ENCODE results near the gene ANO6.
"Not testable (repeated sequence)": the region's sequence is repeated elsewhere in the genome, so short reads cannot be mapped to it uniquely, and the experiment has no call there.

Gene ANO6

GRCh38 chr12:45298721-45299692, 83.1 kb downstream of the ANO6 start:
- H3K9me3 Mint-ChIP-seq: no peaks in the 10 kb centered on the region
- H3K4me3 Mint-ChIP-seq: no peak overlapping the region
- no peaks in the 10 kb centered on the region for H3K27me3 Mint-ChIP-seq
- H3K4me1 Mint-ChIP-seq: no peaks in the 10 kb centered on the region
- ATAC-seq (no peak), DNase-seq (no peak)
- H3K27ac Mint-ChIP-seq: peak overlapping the region in 1 of 2 donors; percentile 42

GRCh38 chr12:45302621-45303369, 86.9 kb downstream of the ANO6 start:
- H3K4me3 Mint-ChIP-seq: no peak overlapping the region
- ATAC-seq: no peak

GRCh38 chr12:45303945-45304344, 88.0 kb downstream of the ANO6 start:
- peaks cover 0 to 6% of the 10 kb centered on the region in 2 donors for H3K9me3 Mint-ChIP-seq
- ATAC-seq (no peak), DNase-seq (no peak)
- H3K4me3 Mint-ChIP-seq: no peak overlapping the region
- no peaks in the 10 kb centered on the region for H3K27me3 Mint-ChIP-seq
- no peaks in the 10 kb centered on the region for H3K4me1 Mint-ChIP-seq
- H3K27ac Mint-ChIP-seq: no peak overlapping the region

More at GRCh38 chr12:45302621-45303369, 86.9 kb downstream of the ANO6 start:
- H3K27me3 Mint-ChIP-seq: no peaks in the 10 kb centered on the region
- H3K27ac Mint-ChIP-seq: no peak overlapping the region
- DNase-seq: no peak
- H3K9me3 Mint-ChIP-seq: peaks cover 0 to 6% of the 10 kb centered on the region in 2 donors
- H3K4me1 Mint-ChIP-seq: no peaks in the 10 kb centered on the region

GRCh38 chr12:45304514-45305178, 88.8 kb downstream of the ANO6 start:
- ATAC-seq: no peak
- Mint-ChIP-seq H3K27ac (no peak overlapping the region), H3K9me3 (peaks cover 0 to 6% of the 10 kb centered on the region in 2 donors), H3K27me3 (no peaks in the 10 kb centered on the region), H3K4me1 (no peaks in the 10 kb centered on the region), H3K4me3 (no peak overlapping the region)
- no peak for DNase-seq

GRCh38 chr12:45305907-45306306, 90.0 kb downstream of the ANO6 start:
- Mint-ChIP-seq H3K27me3 (no peaks in the 10 kb centered on the region), H3K4me3 (no peak overlapping the region), H3K27ac (no peak overlapping the region), H3K9me3 (peaks cover 0 to 6% of the 10 kb centered on the region in 2 donors), H3K4me1 (no peaks in the 10 kb centered on the region)
- ATAC-seq (no peak), DNase-seq (no peak)

GRCh38 chr12:45309836-45310626, 94.1 kb downstream of the ANO6 start:
- no peak for ATAC-seq
- DNase-seq: no peak
- H3K4me3 Mint-ChIP-seq: no peak overlapping the region

GRCh38 chr12:45310627-45310968, 94.7 kb downstream of the ANO6 start:
- no peaks in the 10 kb centered on the region for H3K4me1 Mint-ChIP-seq
- ATAC-seq (no peak), DNase-seq (no peak)
- no peak overlapping the region for H3K27ac Mint-ChIP-seq
- no peaks in the 10 kb centered on the region for H3K27me3 Mint-ChIP-seq
- no peak overlapping the region for H3K4me3 Mint-ChIP-seq
- H3K9me3 Mint-ChIP-seq: peaks cover 5 to 10% of the 10 kb centered on the region in 2 donors

More at GRCh38 chr12:45309836-45310626, 94.1 kb downstream of the ANO6 start:
- peaks cover 5 to 12% of the 10 kb centered on the region in 2 donors for H3K9me3 Mint-ChIP-seq
- no peak overlapping the region for H3K27ac Mint-ChIP-seq
- H3K27me3 Mint-ChIP-seq: no peaks in the 10 kb centered on the region
- no peaks in the 10 kb centered on the region for H3K4me1 Mint-ChIP-seq

- H3K9me3 Mint-ChIP-seq: peaks cover 5 to 7% of the 10 kb centered on the region in 2 donors
- no peaks in the 10 kb centered on the region for H3K27me3 Mint-ChIP-seq
- ATAC-seq (no peak), DNase-seq (no peak)
- H3K4me3 Mint-ChIP-seq: no peak overlapping the region
- H3K27ac Mint-ChIP-seq: no peak overlapping the region
- no peaks in the 10 kb centered on the region for H3K4me1 Mint-ChIP-seq
Measured at GRCh38 chr12:45312012-45312411, 96.1 kb downstream of the ANO6 start.

GRCh38 chr12:45314770-45315169, 98.9 kb downstream of the ANO6 start:
- no peak for ATAC-seq
- Mint-ChIP-seq H3K4me3 (no peak overlapping the region), H3K27me3 (no peaks in the 10 kb centered on the region), H3K27ac (no peak overlapping the region), H3K9me3 (peaks cover 5 to 7% of the 10 kb centered on the region in 2 donors), H3K4me1 (no peaks in the 10 kb centered on the region)
- DNase-seq: no peak

- Mint-ChIP-seq H3K4me1 (no peaks in the 10 kb centered on the region), H3K4me3 (no peak overlapping the region), H3K9me3 (peaks cover 5 to 7% of the 10 kb centered on the region in 2 donors), H3K27ac (no peak overlapping the region), H3K27me3 (no peaks in the 10 kb centered on the region)
- ATAC-seq (no peak), DNase-seq (no peak)
Measured at GRCh38 chr12:45315462-45315861, 99.6 kb downstream of the ANO6 start.

GRCh38 chr12:45317261-45317660, 101.4 kb downstream of the ANO6 start:
- H3K27ac Mint-ChIP-seq, H3K4me1 Mint-ChIP-seq, ATAC-seq, H3K9me3 Mint-ChIP-seq, H3K4me3 Mint-ChIP-seq, H3K27me3 Mint-ChIP-seq, DNase-seq: not testable (repeated sequence)

- DNase-seq (no peak), ATAC-seq (no peak)
- Mint-ChIP-seq H3K27ac (no peak overlapping the region), H3K4me1 (peaks cover 11% of the 10 kb centered on the region), H3K4me3 (no peak overlapping the region), H3K27me3 (no peaks in the 10 kb centered on the region), H3K9me3 (peaks cover 0 to 5% of the 10 kb centered on the region in 2 donors)
Measured at GRCh38 chr12:45322810-45323209, 106.9 kb downstream of the ANO6 start.

- H3K9me3 Mint-ChIP-seq: peaks cover 0 to 5% of the 10 kb centered on the region in 2 donors
- H3K27ac Mint-ChIP-seq: no peak overlapping the region
- H3K4me3 Mint-ChIP-seq: no peak overlapping the region
- DNase-seq (no peak), ATAC-seq (no peak)
- no peaks in the 10 kb centered on the region for H3K27me3 Mint-ChIP-seq
- H3K4me1 Mint-ChIP-seq: peaks cover 11% of the 10 kb centered on the region
Measured at GRCh38 chr12:45324391-45324790, 108.5 kb downstream of the ANO6 start.

- peaks cover 0 to 5% of the 10 kb centered on the region in 2 donors for H3K9me3 Mint-ChIP-seq
- no peak overlapping the region for H3K27ac Mint-ChIP-seq
- DNase-seq: no peak
- H3K4me3 Mint-ChIP-seq: no peak overlapping the region
- no peaks in the 10 kb centered on the region for H3K27me3 Mint-ChIP-seq
- peaks cover 11% of the 10 kb centered on the region for H3K4me1 Mint-ChIP-seq
- no peak for ATAC-seq
Measured at GRCh38 chr12:45326358-45326975, 110.6 kb downstream of the ANO6 start.
